Mononuclear cell (primary cell): ENCODE data around the gene TAF7. TPM values are rescaled to one million over a fixed set of nuclear protein-coding genes. Genes with fewer than 3 reads are reported as not detected.

Experiments
- H3K27me3 ChIP-seq: 2 replicates; pipeline ENCODE4 v1.6.0; 2011; ENCODE audit warnings: low read length, control low read depth; ENCODE audit not compliant: insufficient read depth
- H3K4me1 ChIP-seq: 2 replicates; pipeline ENCODE4 v1.5.1; 2011; ENCODE audit warnings: mild to moderate bottlenecking, low read length, control low read depth; ENCODE audit not compliant: insufficient read depth
- H3K4me3 ChIP-seq: 2 replicates; pipeline ENCODE4 v1.5.1; 2011; ENCODE audit warnings: mild to moderate bottlenecking, low read length, moderate library complexity
- H3K9me3 ChIP-seq: 2 replicates; pipeline ENCODE4 v1.5.1; 2011; ENCODE audit warnings: low read depth, mild to moderate bottlenecking, control low read depth, low read length
- total RNA-seq: library from RNA; depleted of rRNA; stranded (reverse); fragments of >200 nt; gene quantifications from one replicate; pipeline ENCODE4 v1.2.3, GENCODE V29; 2012

TAF7 gene, protein sequence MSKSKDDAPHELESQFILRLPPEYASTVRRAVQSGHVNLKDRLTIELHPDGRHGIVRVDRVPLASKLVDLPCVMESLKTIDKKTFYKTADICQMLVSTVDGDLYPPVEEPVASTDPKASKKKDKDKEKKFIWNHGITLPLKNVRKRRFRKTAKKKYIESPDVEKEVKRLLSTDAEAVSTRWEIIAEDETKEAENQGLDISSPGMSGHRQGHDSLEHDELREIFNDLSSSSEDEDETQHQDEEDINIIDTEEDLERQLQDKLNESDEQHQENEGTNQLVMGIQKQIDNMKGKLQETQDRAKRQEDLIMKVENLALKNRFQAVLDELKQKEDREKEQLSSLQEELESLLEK
- total RNA-seq, result 76.5 TPM

DNA sequence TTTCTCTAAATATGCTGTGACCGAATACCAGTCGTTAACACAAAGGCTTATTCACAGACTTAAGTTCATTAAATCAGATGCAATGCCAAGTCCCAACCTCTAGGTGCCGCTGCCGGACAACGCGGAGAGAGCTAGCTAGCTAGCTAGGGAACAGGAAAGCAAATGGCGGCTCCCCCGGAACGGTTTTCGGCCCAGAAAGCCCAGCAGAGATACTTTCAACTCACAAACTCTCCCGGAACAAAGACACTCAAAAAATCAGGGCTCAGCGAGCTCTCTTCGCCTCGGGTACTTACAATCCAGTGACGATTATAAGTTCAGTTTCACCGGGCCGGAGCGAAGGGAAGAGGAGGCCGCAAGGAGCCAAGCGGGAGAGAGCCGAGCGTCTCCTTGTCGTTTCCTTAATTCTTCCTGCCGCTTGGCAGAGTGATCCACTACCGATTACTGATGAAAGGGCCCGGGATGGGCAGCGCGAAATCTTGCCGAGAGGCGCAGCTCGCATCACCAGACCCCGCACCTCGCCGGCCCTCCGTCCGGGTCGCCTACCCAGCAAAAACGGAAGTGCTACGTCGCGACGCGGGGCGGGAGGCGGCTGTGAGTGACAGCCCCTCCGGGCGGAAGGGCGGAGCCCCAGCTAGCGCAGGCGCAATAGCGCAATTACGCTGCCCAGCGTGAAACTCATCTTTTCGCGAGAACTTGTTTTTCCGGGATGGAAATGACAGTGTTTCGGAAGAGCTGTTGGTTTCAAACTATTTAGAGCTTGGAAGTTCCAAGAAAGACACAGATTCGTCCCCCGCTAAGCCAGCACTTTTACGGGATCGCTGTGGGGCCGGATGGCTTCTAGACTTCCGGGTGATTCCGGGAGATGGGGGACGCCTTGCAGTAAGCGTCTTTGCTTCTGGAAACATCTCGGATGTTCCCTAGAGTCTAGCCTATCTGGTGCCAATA lies at the start of gene TAF7:
TAF7 (minus strand) TSS at position 560 of the 945 bp plus-strand sequence. CDS start 740 bp downstream, outside the sequence.
- peaks cover 11% of the 10 kb centered on the region for H3K4me1 ChIP-seq
- peak within 1 kb of the TSS; percentile 77 for H3K4me3 ChIP-seq
- H3K27me3 ChIP-seq, result peaks cover 6% of the 10 kb centered on the region
- H3K9me3 ChIP-seq, result peaks cover 46% of the 10 kb centered on the region

DNA sequence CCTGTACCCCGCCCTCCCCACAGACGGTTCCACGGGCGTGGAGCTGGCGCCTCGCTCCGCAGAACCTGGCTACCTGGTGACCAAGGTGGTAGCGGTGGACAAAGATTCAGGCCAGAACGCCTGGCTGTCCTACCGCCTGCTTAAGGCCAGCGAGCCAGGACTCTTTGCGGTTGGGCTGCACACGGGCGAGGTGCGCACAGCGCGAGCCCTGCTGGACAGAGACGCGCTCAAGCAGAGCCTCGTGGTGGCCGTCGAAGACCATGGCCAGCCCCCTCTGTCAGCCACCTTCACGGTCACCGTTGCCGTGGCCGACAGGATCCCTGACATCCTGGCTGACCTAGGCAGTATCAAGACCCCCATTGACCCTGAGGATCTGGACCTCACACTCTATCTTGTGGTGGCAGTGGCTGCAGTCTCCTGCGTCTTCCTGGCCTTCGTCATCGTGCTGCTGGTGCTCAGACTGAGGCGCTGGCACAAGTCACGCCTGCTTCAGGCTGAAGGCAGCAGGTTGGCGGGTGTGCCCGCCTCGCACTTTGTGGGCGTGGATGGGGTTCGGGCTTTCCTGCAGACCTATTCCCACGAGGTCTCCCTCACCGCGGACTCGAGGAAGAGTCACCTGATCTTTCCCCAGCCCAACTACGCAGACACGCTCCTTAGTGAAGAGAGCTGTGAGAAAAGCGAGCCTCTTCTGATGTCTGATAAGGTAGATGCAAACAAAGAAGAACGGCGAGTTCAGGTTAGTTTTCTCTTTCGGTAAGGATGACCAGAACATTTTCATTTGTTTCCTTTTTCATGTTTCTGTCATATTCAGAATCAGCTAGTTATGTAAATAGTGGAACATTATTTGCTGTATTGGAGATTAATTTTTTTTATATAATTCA lies 45.7 kb upstream of the TAF7 start:
- Histone ChIP-seq H3K4me1 (peaks cover 5% of the 10 kb centered on the region), H3K9me3 (peaks cover 17% of the 10 kb centered on the region), H3K4me3 (no peak overlapping the region), H3K27me3 (peaks cover 94% of the 10 kb centered on the region)

DNA sequence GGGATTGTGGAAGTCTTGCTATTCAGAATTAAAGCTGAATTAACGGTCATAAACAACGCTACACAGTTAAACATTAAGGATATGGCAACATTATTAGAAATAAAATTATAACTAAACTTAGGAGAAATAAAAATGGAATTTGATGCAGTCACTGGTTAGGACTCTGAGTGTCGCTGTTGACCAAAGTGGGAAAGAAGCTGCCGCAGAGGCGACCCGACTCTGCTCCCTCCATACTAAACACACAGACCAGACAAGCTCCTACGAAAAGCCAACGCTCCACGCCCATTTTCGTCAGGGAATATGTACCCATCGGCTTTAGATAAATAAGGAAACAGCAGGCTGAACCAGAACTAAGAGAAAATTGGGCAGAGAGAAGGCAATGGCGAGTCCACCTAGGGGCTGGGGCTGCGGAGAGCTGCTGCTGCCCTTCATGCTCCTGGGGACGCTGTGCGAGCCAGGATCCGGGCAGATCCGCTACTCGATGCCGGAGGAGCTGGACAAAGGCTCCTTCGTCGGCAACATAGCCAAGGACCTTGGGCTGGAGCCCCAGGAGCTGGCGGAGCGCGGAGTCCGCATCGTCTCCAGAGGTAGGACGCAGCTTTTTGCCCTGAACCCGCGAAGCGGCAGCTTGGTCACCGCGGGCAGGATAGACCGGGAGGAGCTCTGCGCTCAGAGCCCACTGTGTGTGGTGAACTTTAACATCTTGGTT lies 43.5 kb upstream of the TAF7 start, which contains the start of gene PCDHGA5:
PCDHGA5 (plus strand) TSS at position 211 of the 709 bp plus-strand sequence; CDS start at position 380, 169 bp downstream.
- Histone ChIP-seq H3K9me3 (peaks cover 14% of the 10 kb centered on the region), H3K4me3 (no peak within 1 kb of the TSS), H3K4me1 (no peaks in the 10 kb centered on the region), H3K27me3 (peaks cover 93% of the 10 kb centered on the region)

DNA sequence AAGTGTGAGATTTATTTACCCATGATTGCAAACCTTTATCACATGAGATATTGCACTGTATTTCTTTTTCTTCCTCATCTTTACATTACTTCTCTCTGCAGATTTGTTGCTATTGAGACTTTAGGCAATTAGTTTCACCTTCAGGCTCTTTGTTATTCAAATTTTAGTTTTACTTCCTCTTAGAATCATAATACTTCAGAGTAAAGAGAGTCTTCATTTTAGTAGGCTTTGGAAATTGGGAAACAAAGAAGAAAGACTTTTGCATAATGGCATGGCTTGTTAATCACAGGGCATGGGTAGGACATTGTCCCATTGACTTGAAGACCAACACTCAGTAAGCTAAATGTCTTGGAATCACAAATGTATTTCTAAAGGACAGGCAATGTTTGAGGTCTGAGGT lies 42.1 kb upstream of the TAF7 start:
- Histone ChIP-seq H3K9me3 (peaks cover 14% of the 10 kb centered on the region), H3K4me1 (no peaks in the 10 kb centered on the region), H3K4me3 (no peak overlapping the region), H3K27me3 (peaks cover 93% of the 10 kb centered on the region)

DNA sequence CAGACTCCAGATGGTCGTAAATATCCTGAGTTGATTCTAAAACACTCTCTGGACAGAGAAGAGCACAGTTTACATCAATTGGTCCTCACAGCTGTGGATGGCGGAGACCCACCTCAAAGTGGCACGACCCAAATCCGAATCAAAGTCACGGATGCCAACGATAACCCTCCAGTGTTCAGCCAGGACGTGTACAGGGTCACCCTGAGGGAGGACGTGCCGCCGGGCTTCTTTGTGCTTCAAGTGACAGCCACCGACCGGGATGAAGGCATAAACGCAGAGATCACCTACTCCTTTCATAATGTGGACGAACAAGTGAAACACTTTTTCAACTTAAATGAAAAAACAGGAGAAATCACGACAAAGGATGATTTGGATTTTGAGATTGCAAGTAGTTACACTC lies 40.1 kb upstream of the TAF7 start:
- Histone ChIP-seq H3K9me3 (peaks cover 14% of the 10 kb centered on the region), H3K27me3 (peaks cover 93% of the 10 kb centered on the region), H3K4me1 (no peaks in the 10 kb centered on the region), H3K4me3 (no peak overlapping the region)

DNA sequence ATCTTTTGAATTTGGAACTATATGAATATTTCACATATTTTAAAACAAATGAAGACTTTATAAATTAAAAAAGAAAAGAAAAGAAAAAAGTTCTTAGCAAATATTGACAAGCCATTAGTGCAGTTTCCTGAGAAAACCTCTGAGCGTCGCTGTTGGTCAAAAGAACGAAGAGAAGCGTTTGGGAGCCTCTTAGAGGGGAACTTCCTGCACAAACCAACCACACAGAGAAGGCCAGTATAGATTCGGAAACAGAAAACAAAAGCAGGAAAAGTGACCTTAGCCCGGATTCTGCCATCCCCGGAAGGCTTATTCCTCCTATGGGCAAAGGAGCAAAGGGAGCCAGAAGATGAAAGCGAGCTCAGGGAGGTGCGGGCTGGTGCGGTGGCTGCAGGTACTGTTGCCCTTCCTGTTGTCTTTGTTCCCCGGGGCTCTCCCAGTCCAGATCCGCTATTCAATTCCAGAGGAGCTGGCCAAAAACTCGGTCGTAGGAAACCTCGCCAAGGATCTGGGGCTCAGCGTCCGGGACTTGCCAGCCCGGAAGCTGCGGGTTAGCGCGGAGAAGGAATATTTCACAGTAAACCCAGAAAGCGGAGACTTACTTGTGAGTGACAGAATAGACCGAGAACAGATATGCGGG lies 39.3 kb upstream of the TAF7 start, which contains the start of gene PCDHGB2:
PCDHGB2 (plus strand) TSS at position 205 of the 637 bp plus-strand sequence; CDS start at position 347, 142 bp downstream.
- Histone ChIP-seq H3K4me1 (no peaks in the 10 kb centered on the region), H3K9me3 (peaks cover 7% of the 10 kb centered on the region), H3K27me3 (peaks cover 93% of the 10 kb centered on the region), H3K4me3 (peak within 1 kb of the TSS; percentile 12)

DNA sequence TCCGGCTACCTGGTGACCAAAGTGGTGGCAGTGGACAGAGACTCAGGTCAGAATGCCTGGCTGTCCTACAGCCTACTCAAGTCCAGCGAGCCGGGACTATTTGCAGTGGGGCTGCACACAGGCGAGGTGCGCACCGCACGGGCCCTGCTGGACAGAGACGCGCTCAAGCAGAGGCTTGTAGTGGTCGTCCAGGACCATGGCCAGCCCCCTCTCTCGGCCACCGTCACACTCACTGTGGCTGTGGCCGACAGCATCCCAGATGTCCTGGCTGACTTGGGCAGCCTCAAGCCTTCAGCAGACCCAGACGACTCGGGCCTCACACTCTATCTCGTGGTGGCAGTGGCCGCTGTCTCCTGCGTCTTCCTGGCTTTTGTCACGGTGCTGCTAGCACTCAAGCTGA lies 36.4 kb upstream of the TAF7 start:
- Histone ChIP-seq H3K27me3 (peaks cover 91% of the 10 kb centered on the region), H3K4me1 (no peaks in the 10 kb centered on the region), H3K9me3 (no peaks in the 10 kb centered on the region), H3K4me3 (no peak overlapping the region)

DNA sequence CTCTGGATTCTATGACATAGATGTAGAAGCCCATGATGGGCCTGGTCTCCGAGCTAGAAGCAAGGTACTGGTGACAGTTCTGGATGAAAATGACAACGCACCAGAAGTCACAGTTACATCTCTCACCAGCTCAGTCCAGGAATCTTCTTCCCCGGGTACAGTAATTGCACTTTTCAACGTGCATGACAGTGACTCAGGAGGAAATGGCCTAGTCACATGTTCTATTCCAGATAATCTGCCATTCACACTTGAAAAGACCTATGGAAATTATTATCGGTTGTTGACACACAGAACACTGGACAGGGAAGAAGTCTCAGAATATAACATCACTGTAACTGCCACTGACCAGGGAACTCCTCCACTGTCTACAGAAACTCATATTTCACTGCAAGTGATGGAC lies 35.5 kb upstream of the TAF7 start:
- Histone ChIP-seq H3K4me1 (no peaks in the 10 kb centered on the region), H3K4me3 (no peak overlapping the region), H3K9me3 (peaks cover 3% of the 10 kb centered on the region), H3K27me3 (peaks cover 91% of the 10 kb centered on the region)

DNA sequence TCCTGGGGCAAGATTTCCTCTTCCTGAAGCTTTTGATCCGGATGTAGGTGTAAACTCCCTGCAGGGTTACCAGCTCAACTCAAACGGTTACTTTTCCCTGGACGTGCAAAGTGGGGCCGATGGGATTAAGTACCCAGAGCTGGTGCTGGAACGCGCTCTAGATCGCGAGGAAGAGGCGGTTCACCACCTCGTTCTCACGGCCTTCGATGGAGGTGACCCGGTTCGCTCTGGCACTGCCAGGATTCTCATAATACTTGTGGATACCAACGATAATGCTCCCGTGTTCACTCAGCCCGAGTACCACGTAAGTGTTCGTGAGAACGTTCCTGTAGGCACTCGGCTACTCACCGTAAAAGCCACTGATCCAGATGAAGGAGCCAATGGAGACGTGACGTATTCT lies 35.1 kb upstream of the TAF7 start:
- H3K4me3 ChIP-seq, result no peak overlapping the region
- H3K27me3 ChIP-seq, result peaks cover 92% of the 10 kb centered on the region
- H3K4me1 ChIP-seq, result no peaks in the 10 kb centered on the region
- peaks cover 4% of the 10 kb centered on the region for H3K9me3 ChIP-seq

DNA sequence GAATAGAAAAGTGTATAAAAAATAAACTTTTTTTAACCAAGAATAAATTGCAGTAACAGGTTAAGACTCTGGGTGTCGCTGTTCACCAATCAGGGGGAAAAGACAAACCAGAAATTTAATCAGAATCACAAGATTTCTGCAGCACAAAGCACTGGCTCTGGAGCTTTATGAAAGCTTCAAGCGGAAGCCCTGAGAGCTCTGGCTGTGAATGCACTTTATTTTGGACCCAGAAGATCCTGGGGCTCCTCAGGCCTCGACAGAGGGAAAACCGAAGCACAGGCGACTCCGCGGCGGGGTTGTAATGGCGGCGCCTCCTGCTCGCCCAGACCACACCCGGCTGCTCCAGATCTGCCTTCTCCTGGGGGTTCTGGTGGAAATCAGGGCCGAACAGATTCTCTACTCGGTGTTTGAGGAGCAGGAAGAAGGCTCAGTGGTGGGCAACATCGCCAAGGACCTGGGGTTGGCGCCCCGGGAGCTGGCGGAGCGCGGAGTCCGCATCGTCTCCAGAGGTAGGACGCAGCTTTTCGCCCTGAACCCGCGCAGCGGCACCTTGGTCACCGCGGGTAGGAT lies 34.4 kb upstream of the TAF7 start, which contains the start of gene PCDHGA4:
PCDHGA4 (plus strand) TSS at position 122 of the 570 bp plus-strand sequence; CDS start at position 209, 87 bp downstream.
- Histone ChIP-seq H3K4me3 (no peak within 1 kb of the TSS), H3K27me3 (peaks cover 90% of the 10 kb centered on the region), H3K9me3 (peaks cover 4% of the 10 kb centered on the region), H3K4me1 (no peaks in the 10 kb centered on the region)

DNA sequence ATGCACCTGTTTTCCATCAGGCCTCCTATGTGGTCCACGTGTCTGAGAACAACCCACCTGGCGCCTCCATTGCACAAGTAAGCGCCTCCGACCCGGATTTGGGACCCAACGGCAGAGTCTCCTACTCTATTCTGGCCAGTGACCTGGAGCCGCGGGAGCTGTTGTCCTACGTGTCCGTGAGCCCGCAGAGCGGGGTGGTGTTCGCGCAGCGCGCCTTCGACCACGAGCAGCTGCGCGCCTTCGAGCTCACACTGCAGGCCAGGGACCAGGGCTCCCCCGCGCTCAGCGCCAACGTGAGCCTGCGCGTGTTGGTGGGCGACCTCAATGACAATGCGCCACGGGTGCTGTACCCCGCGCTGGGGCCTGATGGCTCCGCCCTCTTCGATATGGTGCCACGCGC lies 31.0 kb upstream of the TAF7 start:
- Histone ChIP-seq H3K4me3 (no peak overlapping the region), H3K9me3 (peaks cover 10% of the 10 kb centered on the region), H3K4me1 (no peaks in the 10 kb centered on the region), H3K27me3 (peaks cover 84% of the 10 kb centered on the region)

DNA sequence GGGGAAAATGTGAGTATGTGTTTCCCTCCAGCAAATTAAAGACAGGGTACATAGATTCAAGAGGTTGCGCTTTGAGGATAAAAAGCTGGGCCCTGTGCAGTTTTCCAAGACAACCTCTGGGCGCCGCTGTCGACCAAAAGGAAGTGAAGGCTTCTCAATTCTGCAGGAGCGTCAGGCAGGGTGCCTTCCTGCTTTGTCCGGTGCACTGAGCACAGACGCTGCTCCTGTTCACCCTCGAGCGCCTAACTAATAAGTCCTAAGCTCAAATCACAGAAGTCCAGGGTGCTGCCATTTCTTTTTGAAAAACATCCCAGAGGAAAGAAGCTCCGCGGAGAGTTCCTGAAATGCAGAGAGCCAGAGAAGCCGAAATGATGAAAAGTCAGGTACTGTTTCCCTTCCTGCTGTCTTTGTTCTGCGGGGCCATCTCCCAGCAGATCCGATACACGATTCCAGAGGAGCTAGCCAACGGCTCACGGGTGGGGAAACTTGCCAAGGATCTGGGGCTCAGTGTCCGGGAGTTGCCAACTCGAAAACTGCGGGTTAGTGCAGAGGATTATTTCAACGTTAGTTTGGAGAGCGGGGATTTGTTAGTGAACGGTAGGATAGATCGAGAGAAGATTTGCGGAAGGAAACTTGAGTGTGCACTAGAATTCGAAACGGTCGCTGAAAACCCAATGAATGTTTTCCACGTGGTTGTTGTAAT lies 29.5 kb upstream of the TAF7 start, which contains the start of gene PCDHGB1:
PCDHGB1 (plus strand) TSS at position 183 of the 703 bp plus-strand sequence; CDS start at position 345, 162 bp downstream.
- Histone ChIP-seq H3K4me1 (no peaks in the 10 kb centered on the region), H3K4me3 (no peak within 1 kb of the TSS), H3K27me3 (peaks cover 79% of the 10 kb centered on the region), H3K9me3 (peaks cover 10% of the 10 kb centered on the region)
